Measurements from ENCODE around the gene LMAN1.

LMAN1 gene

GRCh38 chr18:59301929-59302328 is 57.1 kb downstream of the LMAN1 start:
- no peak for DNase-seq

- DNase-seq: no peak
These were observed 58.3 kb downstream of the LMAN1 start for GRCh38 chr18:59300676-59301285.

- no peak for DNase-seq
These were observed 60.2 kb downstream of the LMAN1 start for GRCh38 chr18:59298871-59299270.

DNA sequence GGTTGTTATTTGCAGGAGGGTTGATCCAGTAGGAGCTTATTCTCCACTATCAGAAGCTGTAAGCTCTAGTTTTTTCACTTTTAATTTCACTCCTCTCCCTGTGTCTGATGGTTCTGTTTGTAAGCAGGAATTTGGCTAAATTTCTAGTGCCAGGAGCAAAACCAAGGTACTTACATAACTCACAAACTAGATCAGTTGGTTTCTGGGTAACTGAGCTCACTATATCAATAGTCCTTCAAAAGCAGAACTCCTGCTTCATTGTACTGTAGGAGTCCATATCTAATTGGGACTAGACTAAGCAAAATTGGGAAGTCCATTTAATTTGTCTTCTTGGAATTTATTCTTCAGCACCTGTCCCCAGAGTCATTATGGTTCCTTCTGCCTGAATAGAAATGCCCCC is 65.7 kb downstream of the LMAN1 start:
- DNase-seq: no peak

GRCh38 chr18:59286341-59286740 is 72.7 kb downstream of the LMAN1 start:
- no peak for DNase-seq

DNA sequence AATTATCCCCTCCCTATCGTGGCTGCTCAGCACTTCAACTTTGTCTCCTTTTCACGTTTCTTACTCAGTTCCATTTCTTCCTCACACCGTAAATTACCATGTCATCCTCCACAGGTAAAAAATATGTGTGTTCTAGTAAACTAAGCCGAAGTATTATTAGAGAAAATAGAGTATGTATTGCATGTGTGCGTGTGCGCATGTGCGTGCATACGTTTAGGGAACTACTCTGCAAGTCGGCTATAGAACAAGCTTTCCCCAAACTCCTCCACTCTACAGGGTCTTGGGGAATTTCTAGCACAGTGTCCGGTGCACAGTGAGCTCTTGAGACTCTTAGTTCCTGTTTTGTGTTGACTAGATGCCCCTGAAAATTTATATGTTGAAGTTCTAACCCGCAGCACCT is 76.7 kb downstream of the LMAN1 start:
- no peak for DNase-seq

- DNase-seq: no peak
These were observed 79.3 kb downstream of the LMAN1 start for GRCh38 chr18:59279722-59280121.

DNA sequence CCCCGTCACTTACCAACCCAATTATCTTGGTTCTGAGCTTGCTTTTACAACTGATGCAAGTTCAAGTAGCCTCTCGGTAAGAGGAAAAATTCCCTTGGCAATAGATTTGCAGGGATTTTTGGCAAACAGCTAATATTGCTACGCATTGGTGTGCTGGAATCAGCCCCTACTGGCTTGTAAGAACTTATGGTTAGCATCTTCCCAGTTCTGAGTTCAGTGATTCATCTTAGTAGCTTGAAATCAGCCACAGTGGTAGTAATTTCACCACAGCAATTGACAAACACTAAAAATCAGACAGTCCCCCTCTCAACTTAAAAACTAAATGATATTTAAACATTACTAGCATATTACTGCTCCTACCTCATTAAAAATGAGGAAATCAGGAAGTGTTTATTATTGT is 79.9 kb downstream of the LMAN1 start:
- no peak for DNase-seq

DNA sequence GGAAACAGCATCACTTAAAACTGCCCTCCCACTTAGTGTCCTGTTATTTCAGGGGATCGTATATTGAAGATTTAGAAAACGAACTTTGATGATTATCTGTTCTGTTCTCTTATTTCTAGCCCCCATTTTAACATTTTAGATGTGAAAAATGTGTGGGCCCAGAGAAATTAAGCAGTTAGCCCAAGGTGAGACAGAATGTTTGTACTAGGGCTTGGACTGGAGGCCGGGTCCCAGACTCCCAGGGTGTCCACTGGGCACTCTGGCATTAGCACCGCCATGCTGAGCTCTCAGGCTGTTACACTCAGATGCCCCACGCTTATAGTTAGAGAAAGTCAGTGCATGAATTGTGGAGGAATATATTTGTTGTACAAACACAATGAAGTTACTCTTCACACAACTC is 80.3 kb downstream of the LMAN1 start:
- DNase-seq: no peak
